SK-N-MC (cell line): ENCODE results near the gene DUSP11.
"Not testable (repeated sequence)": the region's sequence is repeated elsewhere in the genome, so short reads cannot be mapped to it uniquely, and the experiment has no call there.

Experiments
- DNase-seq: peaks from one replicate; pipeline ENCODE4 v3.0.0-alpha.2; 2011; ENCODE audit warnings: low read depth, low spot score
- H3K27ac ChIP-seq: fragments of 200-600 bp; sonication (generic); 2 replicates; pipeline ENCODE4 v1.5.1; 2016; ENCODE audit warnings: mixed run types
- H3K36me3 ChIP-seq: fragments of 200-600 bp; sonication (generic); 2 replicates; pipeline ENCODE4 v1.6.1; 2017; ENCODE audit warnings: antibody characterized with exemption, low read length, mixed read lengths; ENCODE audit not compliant: insufficient read depth
- H3K4me3 ChIP-seq: fragments of 200-600 bp; sonication (generic); 2 replicates; pipeline ENCODE4 v1.5.1; 2016
- H3K9ac ChIP-seq: fragments of 200-600 bp; sonication (generic); 2 replicates; pipeline ENCODE4 v1.8.0; 2017; ENCODE audit warnings: mixed run types, mixed read lengths; ENCODE audit not compliant: insufficient read length
- H3K9me3 ChIP-seq: fragments of 200-600 bp; sonication (generic); 2 replicates; pipeline ENCODE4 v1.6.1; 2017; ENCODE audit warnings: low read depth, mild to moderate bottlenecking, antibody characterized with exemption, low read length, moderate library complexity, mixed read lengths
- EZH2 ChIP-seq: fragments of 200-600 bp; sonication (generic); IDR thresholded peaks from one replicate; pipeline ENCODE4 v1.6.1; 2017; ENCODE audit warnings: antibody characterized with exemption
- FOXP2 ChIP-seq: optimal IDR thresholded peaks from 2 replicates; pipeline ENCODE3; 2011; ENCODE audit warnings: mild to moderate bottlenecking, moderate library complexity; ENCODE audit not compliant: insufficient read depth; ENCODE audit errors: extremely low read length, control extremely low read depth
- POLR2AphosphoS5 ChIP-seq: IDR thresholded peaks from 2 replicates; pipeline ENCODE4 v1.6.1; 2012; ENCODE audit warnings: mild to moderate bottlenecking, low read depth, low read length, borderline replicate concordance

The DUSP11 gene

DNA sequence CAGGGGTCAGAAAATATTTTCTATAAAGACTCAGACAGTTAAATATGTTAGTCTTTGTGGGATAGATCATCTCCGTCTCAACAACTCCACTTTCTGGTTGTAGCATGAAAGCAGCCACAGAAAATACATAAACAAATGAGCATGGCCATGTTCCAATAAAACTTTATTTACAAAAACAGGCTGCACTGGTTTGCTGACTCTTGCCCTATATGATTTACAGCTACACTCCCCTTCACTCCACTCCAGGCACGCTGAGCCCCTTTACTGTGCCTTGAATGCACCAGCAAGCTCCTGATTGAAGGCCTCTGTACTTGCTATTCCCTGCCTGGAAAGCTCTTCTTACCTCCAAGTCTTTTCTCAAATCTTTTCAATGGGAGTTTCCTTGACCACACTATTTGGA, 43.1 kb upstream of the DUSP11 start:
- H3K9me3 ChIP-seq = no peaks in the 10 kb centered on the region
- TF ChIP-seq EZH2 (no peak), FOXP2 (no peak), POLR2AphosphoS5 (no peak)
- peak overlapping the region; percentile 49 for H3K27ac ChIP-seq
- no peaks in the 10 kb centered on the region for H3K36me3 ChIP-seq
- no peak for DNase-seq
- H3K4me3 ChIP-seq = no peak overlapping the region
- peak overlapping the region; percentile 33 for H3K9ac ChIP-seq

DNA sequence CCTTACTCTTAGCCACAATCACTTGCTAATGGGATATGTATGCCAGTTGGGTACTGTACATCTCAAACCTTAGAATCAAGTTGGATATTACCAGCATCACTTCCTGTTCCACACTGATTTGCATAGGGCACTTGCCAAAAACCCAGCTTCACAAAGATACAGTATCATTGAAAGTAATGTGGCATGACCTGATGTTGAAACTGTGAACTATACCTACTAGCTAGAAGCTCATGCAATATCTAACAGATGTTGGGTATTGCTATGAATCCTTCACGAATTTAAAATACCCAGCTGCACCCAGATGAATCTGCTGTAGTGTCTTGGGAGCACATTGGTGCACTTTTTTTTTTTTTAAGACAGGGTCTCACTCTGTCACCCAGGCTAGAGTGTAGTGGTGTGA, 42.4 kb upstream of the DUSP11 start:
- Histone ChIP-seq H3K36me3 (no peaks in the 10 kb centered on the region), H3K27ac (peak overlapping the region; percentile 49), H3K4me3 (no peak overlapping the region), H3K9me3 (no peaks in the 10 kb centered on the region), H3K9ac (no peak overlapping the region)
- no peak for TF ChIP-seq FOXP2
- no peak for TF ChIP-seq POLR2AphosphoS5
- TF ChIP-seq EZH2 = no peak
- peak; percentile 55 for DNase-seq

DNA sequence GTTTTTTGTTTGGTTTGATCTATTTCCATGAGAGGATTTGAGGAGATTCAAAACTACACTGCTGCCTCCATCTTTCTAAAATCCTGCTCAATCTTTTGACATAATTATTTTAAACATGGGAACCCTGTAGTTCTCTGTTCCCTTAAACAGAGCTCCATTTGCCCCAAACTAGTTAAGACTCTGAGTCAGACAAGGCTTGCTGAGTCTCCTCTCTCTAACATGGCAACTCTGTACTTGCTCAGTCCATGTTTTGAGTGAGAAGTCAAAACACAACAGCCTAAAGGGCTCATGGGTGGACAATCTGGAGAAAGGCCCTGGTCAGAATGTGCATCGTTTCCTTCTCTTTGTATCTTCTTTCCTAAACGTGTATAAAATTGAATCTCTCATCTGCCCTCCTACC, 41.8 kb upstream of the DUSP11 start:
- Histone ChIP-seq H3K27ac (no peak overlapping the region), H3K36me3 (no peaks in the 10 kb centered on the region), H3K4me3 (no peak overlapping the region), H3K9me3 (no peaks in the 10 kb centered on the region), H3K9ac (no peak overlapping the region)
- no peak for DNase-seq
- TF ChIP-seq POLR2AphosphoS5 = no peak

DNA sequence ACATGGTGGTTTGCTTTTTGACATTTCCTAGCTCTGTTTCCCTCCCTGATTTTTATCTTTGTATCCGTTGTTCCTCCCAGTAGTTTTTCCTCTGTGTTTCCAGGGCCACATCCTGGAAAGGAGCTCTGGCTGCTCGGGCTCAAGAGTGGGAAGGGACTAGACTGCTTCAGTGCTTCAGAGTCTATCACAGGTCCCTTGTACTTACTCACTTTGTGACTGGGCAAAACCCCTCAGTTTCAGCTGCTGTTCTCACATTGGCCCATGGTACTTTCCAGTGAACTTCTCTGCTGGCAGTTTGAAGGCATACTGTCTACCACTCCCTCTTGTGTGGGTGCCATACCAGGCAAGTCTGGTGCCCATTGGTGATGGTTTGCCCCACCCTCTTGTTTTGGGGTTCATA, 41.3 kb upstream of the DUSP11 start:
- H3K9me3 ChIP-seq = no peaks in the 10 kb centered on the region
- no peak overlapping the region for H3K9ac ChIP-seq
- H3K36me3 ChIP-seq = no peaks in the 10 kb centered on the region
- H3K4me3 ChIP-seq = no peak overlapping the region
- TF ChIP-seq EZH2 (no peak), FOXP2 (no peak), POLR2AphosphoS5 (no peak)
- no peak for DNase-seq
- no peak overlapping the region for H3K27ac ChIP-seq

DNA sequence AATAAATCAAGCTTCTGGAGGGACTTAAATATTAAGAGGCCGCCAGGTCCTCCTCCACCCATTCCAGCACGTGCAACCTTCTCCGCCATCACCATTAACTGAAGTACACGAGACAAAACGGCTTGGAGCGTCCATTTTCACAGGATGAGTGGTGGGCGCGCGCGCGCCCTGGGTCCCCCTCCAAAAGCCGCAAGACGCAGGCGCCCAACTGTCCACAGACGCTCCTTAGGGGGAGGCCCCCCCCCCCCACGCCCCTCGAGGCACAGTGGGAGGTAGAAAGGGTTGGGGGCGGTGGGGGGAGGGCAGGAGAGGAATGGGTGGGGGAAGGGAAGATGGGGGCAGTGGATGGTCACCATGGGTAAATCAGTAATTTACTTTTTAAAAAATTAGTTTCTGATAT, 38.4 kb upstream of the DUSP11 start:
- DNase-seq = no peak
- H3K36me3 ChIP-seq = no peaks in the 10 kb centered on the region
- H3K27ac ChIP-seq = no peak overlapping the region
- H3K4me3 ChIP-seq = no peak overlapping the region
- no peaks in the 10 kb centered on the region for H3K9me3 ChIP-seq
- no peak for TF ChIP-seq EZH2
- no peak for TF ChIP-seq POLR2AphosphoS5
- TF ChIP-seq FOXP2 = no peak
- H3K9ac ChIP-seq = no peak overlapping the region

DNA sequence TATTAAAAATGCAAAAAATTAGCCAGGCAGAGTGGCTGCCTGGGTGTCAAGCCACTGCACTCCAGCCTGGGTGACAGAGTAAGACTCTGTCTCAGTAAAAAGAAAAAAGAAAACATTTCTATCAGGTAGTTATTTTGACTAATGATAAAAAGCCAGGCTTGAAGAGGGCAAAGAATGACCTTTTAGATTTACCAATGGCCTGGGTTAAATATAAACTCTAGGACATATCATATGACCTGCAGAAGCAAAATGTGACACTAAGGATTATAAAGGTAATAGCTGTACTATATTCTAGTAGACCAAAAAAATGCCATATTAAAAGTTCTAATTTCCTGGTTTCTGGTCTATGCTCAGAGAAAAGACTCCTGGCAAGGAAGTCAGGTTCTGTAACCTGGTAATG, 32.7 kb upstream of the DUSP11 start:
- no peak overlapping the region for H3K9ac ChIP-seq
- DNase-seq = no peak
- H3K4me3 ChIP-seq = no peak overlapping the region
- no peak for TF ChIP-seq FOXP2
- no peak for TF ChIP-seq EZH2
- TF ChIP-seq POLR2AphosphoS5 = no peak
- no peak overlapping the region for H3K27ac ChIP-seq
- H3K9me3 ChIP-seq = no peaks in the 10 kb centered on the region
- H3K36me3 ChIP-seq = no peaks in the 10 kb centered on the region

DNA sequence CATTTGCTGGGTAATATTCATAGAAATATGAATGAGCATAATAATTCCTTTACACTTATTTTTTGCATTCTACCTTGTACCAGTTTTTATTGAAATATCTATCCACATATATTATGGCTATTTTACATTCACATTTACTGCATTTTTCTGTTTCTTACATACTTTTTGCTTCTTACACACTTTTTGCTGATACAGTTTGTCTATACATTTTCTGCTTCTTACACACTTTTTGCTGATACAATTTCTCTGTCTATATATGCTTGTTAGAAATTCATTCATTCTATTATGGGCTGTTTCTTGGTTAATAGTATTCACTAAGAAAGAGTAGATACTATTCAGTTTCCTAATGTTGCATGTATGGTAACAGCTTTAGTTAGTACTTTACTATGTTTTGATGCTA, 32.0 kb upstream of the DUSP11 start:
- Histone ChIP-seq H3K27ac (no peak overlapping the region), H3K9ac (no peak overlapping the region), H3K4me3 (no peak overlapping the region), H3K36me3 (no peaks in the 10 kb centered on the region), H3K9me3 (no peaks in the 10 kb centered on the region)
- TF ChIP-seq POLR2AphosphoS5 (no peak), EZH2 (no peak), FOXP2 (no peak)
- no peak for DNase-seq

DNA sequence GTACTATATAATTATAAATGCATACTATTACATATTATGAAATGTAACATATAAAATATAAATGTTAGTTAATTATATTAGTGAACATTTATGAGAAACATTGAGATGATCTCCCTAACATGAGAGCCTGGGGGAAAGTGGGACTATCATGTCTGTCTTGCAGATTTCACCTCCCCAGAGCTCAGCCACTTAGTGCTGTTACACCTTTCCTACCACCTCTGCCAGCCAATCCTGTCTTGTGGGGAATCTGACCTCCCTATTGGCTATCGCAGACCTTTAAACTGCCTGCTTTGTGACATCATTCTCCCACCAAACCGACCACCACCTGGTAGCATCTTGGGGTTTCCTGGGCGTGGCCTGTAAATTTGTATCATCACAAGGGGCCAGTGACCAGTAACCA, 4.0 kb upstream of the DUSP11 start, which contains the start of gene C2orf78:
Gene C2orf78, plus strand, starts transcription at position 301 of the 400 bp plus-strand sequence. CDS start 127 bp downstream, outside the sequence.
- not testable (repeated sequence) for H3K36me3 ChIP-seq, H3K27ac ChIP-seq, H3K9ac ChIP-seq, H3K9me3 ChIP-seq, DNase-seq, H3K4me3 ChIP-seq

DNA sequence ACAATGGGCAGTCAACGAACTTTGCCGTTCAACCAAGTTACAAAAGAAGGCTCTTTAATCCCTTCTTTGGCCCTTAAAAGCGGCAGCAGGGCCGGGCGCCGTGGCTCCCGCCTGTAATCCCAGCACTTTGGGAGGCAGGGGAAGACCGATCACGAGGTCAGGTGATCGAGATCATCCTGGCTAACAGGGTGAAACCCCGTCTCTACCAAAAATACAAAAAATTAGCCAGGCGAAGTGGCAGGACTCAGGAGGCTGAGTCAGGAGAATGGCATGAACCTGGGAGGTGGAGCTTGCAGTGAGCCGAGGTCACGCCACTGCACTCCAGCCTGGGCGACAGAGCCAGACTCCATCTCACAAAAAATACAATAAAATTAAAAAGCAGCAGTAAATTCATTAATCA, 3.5 kb upstream of the DUSP11 start:
- H3K9ac ChIP-seq, DNase-seq, H3K36me3 ChIP-seq, H3K4me3 ChIP-seq, H3K9me3 ChIP-seq, H3K27ac ChIP-seq: not testable (repeated sequence)

DNA sequence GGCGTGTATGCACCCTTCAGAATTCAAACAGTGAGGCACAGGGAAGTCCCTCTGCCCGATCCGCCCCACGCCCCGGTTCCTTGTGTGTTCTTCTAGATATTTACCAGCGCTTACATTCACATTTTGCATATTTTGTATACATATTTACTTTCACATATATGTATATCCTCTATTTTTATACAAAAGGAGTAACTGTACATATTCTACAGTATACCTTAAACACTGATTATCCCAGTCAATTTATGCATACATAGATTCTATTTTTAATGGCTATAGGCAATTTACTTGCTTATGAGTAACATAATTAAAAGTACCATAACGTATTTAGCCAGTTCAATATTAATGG, 307 bp upstream of the DUSP11 start:
- DNase-seq = no peak
- Histone ChIP-seq H3K9ac (peak overlapping the region; percentile 47), H3K36me3 (peaks cover 16% of the 10 kb centered on the region), H3K9me3 (no peaks in the 10 kb centered on the region), H3K27ac (no peak overlapping the region), H3K4me3 (peak overlapping the region; percentile 92)
- TF ChIP-seq EZH2 (no peak), FOXP2 (no peak), POLR2AphosphoS5 (no peak; the same call in 1 of the 2 replicates)

DNA sequence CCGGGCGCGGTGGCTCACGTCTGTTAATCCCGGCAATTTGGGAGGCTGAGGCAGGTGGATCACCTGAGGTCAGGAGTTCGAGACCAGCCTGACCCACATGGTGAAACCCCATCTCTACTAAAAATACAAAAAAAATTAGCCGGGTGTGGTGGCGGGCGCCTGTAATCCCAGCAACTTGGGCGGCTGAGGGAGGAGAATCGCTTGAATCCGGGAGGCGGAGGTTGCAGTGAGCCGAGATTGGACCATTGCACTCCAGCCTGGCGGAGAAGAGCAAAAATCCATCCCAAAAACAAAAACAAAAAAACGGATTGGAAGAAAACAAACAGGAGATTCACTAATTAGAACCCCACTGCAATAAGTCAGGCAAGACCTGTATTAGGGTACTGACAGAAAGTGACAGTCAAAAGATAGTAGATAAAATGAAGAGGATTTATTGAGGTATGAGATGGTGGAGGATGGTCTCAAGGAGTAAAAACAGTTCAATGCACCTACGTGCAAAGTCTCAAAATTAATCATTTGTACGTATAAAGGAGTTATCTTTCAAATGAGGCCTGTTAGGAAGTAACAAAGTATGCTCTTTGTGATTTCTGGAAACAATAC, 936 bp downstream of the DUSP11 start:
- Histone ChIP-seq H3K4me3 (peak overlapping the region; percentile 92), H3K36me3 (peaks cover 27% of the 10 kb centered on the region), H3K9ac (peak overlapping the region; percentile 92)
- not testable (repeated sequence) for DNase-seq, H3K9me3 ChIP-seq, H3K27ac ChIP-seq
